ENCODE data around the gene ZBTB16. TPM values are rescaled to one million over a fixed set of nuclear protein-coding genes. Genes with fewer than 3 reads are reported as not detected.

Gene ZBTB16
- total RNA-seq = under 0.01 TPM in 1 of 2 replicates, not detected in the other

GRCh38 chr11:114059278-114059983 is at the start of gene ZBTB16:
ZBTB16 (plus strand) TSS chr11:114059711; CDS start chr11:114063301, 3,590 bp downstream.

GRCh38 chr11:114295676-114296604 is 236.4 kb downstream of the ZBTB16 start, which contains the start of gene NNMT:
NNMT (plus strand) TSS chr11:114296399; CDS start chr11:114296557, 158 bp downstream.

Other genes with a start within 250 kb of the ZBTB16 start
- 36.0 and 38.5 TPM in 2 replicates for gene USP28, start 184.1 kb upstream of the ZBTB16 start, total RNA-seq
- gene HTR3B, start 154.9 kb upstream of the ZBTB16 start, total RNA-seq = not detected in 2 replicates
- under 0.01 TPM in 1 of 2 replicates, not detected in the other for gene HTR3A, start 84.6 kb upstream of the ZBTB16 start, total RNA-seq
- gene NNMT, start 236.7 kb downstream of the ZBTB16 start, total RNA-seq = 137 and 508 TPM in 2 replicates

Measured in uterine smooth muscle cell (primary cell).